ENCODE results near the gene OTOS. TPM values are rescaled to one million over a fixed set of nuclear protein-coding genes. Genes with fewer than 3 reads are reported as not detected.

Gene OTOS
- total and polyA plus RNA-seq, 7 donors, result 0.20 TPM; not detected in 6

DNA sequence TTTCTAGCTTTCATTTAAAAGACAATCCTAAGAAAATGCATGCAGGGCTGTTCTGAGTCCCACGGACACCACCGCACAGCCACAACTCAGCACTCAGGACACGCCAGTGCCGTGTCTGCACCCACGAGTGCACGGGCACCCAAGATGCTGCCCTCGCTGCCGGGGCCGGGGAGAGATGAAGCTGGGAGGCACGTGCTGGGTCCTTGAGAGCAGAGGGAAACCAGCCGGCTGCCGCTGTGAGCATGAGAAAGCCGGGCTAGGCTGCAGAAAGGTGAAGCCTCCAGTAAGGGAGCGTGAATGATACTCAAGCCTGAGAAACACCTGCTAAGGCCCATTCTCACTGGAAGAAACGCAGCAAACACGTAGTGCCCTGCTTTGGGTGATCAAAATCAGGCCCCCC, 9.2 kb downstream of the OTOS start:
- ATAC-seq (no peak), DNase-seq (peak in 1 of 2 donors; percentile 38)
- no peak overlapping the region for H3K4me3 ChIP-seq
- H3K9me3 ChIP-seq, result no peaks in the 10 kb centered on the region
- H3K36me3 ChIP-seq (ENCODE audit: insufficient read depth in 1 of 2, low read depth in 1 of 2), result peaks cover 7 to 59% of the 10 kb centered on the region in 2 donors
- H3K27ac ChIP-seq, result no peak overlapping the region
- TF ChIP-seq, protein P1, sequence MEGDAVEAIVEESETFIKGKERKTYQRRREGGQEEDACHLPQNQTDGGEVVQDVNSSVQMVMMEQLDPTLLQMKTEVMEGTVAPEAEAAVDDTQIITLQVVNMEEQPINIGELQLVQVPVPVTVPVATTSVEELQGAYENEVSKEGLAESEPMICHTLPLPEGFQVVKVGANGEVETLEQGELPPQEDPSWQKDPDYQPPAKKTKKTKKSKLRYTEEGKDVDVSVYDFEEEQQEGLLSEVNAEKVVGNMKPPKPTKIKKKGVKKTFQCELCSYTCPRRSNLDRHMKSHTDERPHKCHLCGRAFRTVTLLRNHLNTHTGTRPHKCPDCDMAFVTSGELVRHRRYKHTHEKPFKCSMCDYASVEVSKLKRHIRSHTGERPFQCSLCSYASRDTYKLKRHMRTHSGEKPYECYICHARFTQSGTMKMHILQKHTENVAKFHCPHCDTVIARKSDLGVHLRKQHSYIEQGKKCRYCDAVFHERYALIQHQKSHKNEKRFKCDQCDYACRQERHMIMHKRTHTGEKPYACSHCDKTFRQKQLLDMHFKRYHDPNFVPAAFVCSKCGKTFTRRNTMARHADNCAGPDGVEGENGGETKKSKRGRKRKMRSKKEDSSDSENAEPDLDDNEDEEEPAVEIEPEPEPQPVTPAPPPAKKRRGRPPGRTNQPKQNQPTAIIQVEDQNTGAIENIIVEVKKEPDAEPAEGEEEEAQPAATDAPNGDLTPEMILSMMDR (IDR thresholded peaks at IDR 0.05), result no peak
- peaks cover 26% of the 10 kb centered on the region for H3K4me1 ChIP-seq
- 86 to 97% (median 94%) methylated on average over 16 of the region's 16 CpGs for WGBS, 3 donors
- intact Hi-C loops (cut with DNase I), result loop anchor here in 1 of 2 donors (10.0 kb wide), 1 partner anchor 196 kb away; no protein-coding TSS in a partner anchor
- H3K27me3 ChIP-seq (ENCODE audit: insufficient read depth in 3 of 3, low read length in 2 of 3), result no peaks in the 10 kb centered on the region

DNA sequence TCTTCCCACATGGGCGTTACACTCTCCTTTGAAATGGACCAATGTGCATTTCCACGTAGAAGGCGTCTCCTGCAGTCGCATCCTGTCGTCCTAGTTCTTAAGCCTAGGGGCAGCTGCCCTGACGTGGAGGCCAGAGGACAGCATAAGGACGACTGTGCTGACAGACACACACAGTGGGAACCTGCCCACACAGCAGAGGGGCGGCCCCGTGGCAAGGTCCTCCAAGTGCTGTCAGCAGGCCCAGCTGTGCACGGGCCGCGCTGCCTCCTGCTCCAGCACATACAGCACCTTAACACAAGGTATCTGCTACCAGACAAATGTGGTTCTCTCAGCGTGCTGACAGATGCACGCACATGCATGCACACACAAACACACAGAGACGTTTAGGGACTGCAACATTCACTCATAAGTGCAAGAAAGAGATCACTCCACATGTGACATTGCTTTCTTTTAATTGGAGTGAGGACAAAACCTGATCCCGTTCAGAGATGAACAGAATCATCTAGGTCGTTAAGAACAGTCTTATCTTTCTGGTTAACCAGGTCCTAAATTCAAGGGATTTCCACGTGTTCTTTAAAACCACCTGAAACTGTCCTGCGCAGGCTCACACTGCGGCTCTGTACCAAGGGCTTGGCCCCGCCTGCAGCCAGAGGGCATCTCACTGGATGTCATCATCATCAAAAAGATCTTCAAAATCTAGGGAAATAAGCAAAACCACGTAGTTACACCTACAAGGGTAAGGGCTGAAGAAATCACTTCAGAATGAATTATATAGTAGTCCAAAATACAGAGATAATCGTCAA, 9.9 kb downstream of the OTOS start:
- H3K36me3 ChIP-seq (ENCODE audit: insufficient read depth in 1 of 2, low read depth in 1 of 2), result peaks cover 7 to 66% of the 10 kb centered on the region in 2 donors
- ATAC-seq, result no peak

DNA sequence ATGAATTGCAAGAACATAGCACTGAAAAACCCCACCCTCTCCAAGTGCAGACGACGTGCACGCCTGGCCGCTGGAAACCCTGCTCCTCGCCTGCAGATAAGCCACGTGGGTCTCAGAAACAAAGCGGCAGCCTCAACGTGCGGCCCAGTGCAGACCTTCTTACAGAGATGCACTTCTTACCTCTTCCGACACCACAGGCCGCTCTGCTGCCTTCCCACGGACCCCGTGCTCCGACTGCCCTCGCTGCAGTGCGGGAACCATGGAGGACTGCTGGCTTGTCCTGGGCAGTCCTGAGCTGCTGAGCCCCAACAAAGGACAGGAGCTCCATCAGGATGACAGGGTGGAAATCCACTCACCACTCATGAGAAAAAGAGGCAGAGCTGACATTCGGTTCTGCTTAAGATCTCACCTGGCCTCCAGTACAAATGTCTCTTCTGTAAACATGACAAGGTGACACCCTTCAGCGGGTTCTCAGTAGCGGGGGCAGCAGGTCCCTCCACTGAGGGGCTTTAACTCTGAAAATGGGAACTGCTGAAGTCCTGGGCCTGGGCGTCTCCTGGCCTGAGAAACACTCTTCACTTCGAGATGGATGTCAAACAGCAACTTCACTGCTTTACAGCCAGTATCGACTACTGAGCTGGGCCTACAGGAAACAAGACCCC, 10.6 kb downstream of the OTOS start:
- intact Hi-C loops (cut with DNase I), result loop anchor here in 1 of 2 donors (10.0 kb wide), 1 partner anchor 195 kb away; no protein-coding TSS in a partner anchor
- WGBS, 3 donors, result 93 to 96% (median 95%) methylated on average over 22 of the region's 22 CpGs
- H3K9me3 ChIP-seq, result no peaks in the 10 kb centered on the region
- H3K27me3 ChIP-seq (ENCODE audit: insufficient read depth in 3 of 3, low read length in 2 of 3), result no peaks in the 10 kb centered on the region
- peaks cover 7 to 67% of the 10 kb centered on the region in 2 donors for H3K36me3 ChIP-seq (ENCODE audit: insufficient read depth in 1 of 2, low read depth in 1 of 2)
- no peak overlapping the region for H3K4me3 ChIP-seq
- DNase-seq, result peak in 1 of 2 donors; percentile 36
- H3K27ac ChIP-seq, result peak overlapping the region; percentile 82
- H3K4me1 ChIP-seq, result peaks cover 19% of the 10 kb centered on the region
- TF ChIP-seq, protein P1 (IDR thresholded peaks at IDR 0.05), result no peak
- ATAC-seq, result no peak

More for the DNA sequence above, 9.9 kb downstream of the OTOS start:
- Histone ChIP-seq H3K27ac (no peak overlapping the region), H3K4me1 (peaks cover 26% of the 10 kb centered on the region), H3K4me3 (no peak overlapping the region), H3K27me3 (ENCODE audit: insufficient read depth in 3 of 3, low read length in 2 of 3) (no peaks in the 10 kb centered on the region), H3K9me3 (no peaks in the 10 kb centered on the region)
- intact Hi-C loops (cut with DNase I), result loop anchor here in 1 of 2 donors (10.0 kb wide), 1 partner anchor 196 kb away; no protein-coding TSS in a partner anchor
- DNase-seq, result peak in 1 of 2 donors; percentile 18
- 85 to 90% (median 90%) methylated on average over 23 of the region's 23 CpGs for WGBS, 3 donors
- TF ChIP-seq, protein P1 (IDR thresholded peaks at IDR 0.05), result no peak

DNA sequence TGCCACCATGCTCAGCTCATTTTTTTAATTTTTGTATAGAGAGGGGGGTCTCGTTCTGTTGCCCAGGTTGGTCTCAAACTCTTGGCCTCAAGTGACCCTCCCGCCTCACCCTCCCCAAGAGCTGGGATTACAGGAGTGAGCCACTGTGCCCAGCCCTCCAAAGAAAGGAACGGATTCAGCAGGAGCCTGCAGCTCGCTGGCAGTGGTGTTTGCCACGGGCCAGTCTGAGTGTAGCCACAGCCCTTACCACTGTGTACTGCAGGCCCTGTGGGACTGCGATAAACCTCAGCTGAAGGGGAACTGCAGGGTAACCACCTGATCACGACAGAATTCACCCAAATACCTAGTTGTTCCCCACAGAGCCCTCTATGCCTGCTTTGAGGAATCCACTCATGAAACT, 11.1 kb downstream of the OTOS start:
- TF ChIP-seq, protein P1 (IDR thresholded peaks at IDR 0.05), result no peak
- Histone ChIP-seq H3K36me3 (ENCODE audit: insufficient read depth in 1 of 2, low read depth in 1 of 2) (peaks cover 7 to 67% of the 10 kb centered on the region in 2 donors), H3K4me1 (peaks cover 15% of the 10 kb centered on the region), H3K4me3 (no peak overlapping the region), H3K27ac (peak overlapping the region; percentile 82), H3K27me3 (ENCODE audit: insufficient read depth in 3 of 3, low read length in 2 of 3) (no peaks in the 10 kb centered on the region), H3K9me3 (no peaks in the 10 kb centered on the region)
- ATAC-seq, result no peak
- 84 to 92% (median 85%) methylated on average over 7 of the region's 7 CpGs for WGBS, 3 donors
- DNase-seq, result no peak
- intact Hi-C loops (cut with DNase I), result no loop called here

Data from psoas muscle (tissue), 8 donors.